Measurements from ENCODE around the gene C3AR1.
"Not testable (repeated sequence)": the region's sequence is repeated elsewhere in the genome, so short reads cannot be mapped to it uniquely, and the experiment has no call there.

C3AR1 gene

DNA sequence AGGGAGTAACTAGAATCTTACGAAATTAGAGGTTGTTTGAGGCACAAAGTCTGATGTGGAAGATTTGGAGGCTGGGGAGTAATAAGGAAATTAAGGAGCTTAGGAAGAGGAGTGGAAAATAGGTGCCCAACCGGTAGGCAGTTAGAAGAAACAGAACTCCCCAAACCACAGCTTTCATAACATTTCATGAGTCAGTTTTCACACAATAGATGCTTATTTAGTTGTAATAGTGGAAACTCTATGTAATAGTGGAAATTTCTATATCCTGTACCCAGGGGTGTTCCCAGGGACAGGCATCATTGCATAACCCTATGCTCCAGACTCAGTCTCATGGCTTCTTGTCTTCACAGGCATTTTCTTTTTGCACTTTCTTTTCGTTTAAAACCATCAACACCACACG, 8.3 kb downstream of the C3AR1 start:
- DNase-seq (ENCODE audit: low read depth in 2 of 2), result no peak

DNA sequence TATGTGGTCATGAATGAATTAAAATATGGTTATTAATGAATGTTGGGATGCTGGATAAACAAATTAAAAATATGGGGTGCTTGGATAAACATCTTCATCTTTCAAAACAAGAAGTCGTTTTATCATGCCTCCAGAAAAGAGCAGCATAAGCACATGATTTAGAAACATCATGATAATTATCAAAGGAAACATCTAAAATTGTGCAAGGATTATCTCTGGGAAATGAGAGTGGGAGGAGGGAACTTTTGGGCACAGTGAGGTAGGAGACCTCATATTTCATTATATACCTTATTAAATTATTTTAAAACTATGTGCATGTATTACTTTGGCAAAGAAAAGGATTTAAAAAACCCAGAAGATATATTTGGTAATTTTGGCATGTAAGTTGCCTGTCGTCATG, 8.9 kb downstream of the C3AR1 start:
- no peak for DNase-seq (ENCODE audit: low read depth in 2 of 2)

DNA sequence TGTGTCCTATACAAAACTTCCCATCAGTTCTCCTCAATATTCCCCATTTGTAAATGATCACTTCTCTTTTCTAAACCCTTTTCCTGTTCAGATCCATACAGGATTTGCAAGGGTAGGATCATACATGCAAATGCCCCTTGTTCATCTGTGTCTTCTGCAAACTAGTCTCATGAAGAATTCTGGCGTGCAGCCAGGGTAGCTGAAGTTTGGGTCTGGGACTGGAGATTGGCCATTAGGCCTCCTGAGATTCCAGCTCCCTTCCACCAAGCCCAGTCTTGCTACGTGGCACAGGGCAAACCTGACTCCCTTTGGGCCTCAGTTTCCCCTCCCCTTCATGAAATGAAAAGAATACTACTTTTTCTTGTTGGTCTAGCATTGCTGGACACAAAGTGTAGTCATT, 11.3 kb downstream of the C3AR1 start:
- no peak for DNase-seq (ENCODE audit: low read depth in 2 of 2)

DNA sequence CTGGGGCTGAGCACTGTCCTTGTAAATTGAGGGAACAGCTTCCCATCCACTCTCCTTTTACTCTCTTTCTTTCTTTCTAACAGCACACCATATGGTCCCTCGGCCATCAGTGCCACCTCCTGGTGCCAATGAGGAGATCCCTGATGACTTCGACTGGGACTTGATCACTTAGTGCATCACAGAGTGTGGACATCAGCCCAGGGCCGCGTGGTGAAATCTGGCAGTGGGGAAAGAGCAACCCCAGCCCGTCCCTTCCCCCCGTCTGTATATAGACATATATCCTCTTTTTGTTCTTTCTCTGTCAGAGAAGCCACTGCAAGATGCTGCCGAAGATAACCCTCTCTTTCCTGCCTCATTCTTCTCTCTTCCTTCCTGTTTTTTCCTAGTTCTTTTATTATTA, 13.5 kb downstream of the C3AR1 start:
- no peak for DNase-seq (ENCODE audit: low read depth in 2 of 2)

DNA sequence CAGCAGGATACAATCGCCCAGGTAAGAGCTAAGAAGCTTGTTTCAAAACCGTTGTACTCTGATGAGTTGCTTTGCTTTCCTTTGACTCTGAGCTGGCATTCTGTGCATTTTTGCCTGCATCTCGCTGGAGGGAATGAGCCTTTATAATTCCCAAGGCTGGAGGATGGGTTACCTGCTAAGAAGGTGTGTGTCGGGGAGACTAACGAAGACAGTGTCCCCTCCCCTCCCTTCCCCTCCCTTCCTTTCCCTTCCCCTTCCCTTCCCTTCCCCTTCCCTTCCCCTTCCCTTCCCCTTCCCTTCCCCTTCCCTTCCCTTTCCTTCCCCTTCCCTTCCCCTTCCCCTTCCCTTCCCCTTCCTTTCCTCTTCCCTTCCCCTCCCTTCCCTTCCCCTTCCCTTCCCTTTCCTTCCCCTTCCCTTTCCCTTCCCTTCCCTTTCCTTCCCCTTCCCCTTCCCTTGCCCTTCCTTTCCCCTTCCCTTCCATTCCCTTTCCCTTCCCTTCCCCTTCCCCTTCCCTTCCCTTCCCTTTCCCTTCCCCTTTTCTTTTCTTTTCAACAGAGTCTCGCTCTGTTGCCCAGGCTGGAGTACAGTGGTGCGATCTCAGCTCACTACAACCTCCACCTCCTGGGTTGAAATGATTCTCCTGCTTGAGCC, 15.4 kb downstream of the C3AR1 start:
- DNase-seq (ENCODE audit: low read depth in 2 of 2), result no peak

DNA sequence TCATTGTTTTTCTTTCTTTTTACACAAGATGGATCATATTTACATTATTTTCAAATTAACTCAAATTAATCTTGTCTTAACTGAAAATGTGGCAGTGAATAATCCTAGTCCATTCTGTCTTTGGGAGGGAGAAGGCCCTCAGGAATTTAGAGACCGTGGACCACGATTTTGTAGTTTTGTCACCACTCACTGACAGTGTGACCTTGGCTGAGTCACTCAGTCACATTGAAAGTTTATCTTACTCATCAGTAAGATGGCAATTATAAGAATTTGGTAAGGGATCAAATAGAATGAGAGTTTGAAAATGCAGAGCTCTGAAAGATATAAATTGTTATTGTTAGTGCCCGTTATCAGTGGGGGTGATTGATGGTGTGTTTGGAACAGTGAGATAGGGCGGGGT, 17.3 kb downstream of the C3AR1 start:
- no peak for DNase-seq (ENCODE audit: low read depth in 2 of 2)

DNA sequence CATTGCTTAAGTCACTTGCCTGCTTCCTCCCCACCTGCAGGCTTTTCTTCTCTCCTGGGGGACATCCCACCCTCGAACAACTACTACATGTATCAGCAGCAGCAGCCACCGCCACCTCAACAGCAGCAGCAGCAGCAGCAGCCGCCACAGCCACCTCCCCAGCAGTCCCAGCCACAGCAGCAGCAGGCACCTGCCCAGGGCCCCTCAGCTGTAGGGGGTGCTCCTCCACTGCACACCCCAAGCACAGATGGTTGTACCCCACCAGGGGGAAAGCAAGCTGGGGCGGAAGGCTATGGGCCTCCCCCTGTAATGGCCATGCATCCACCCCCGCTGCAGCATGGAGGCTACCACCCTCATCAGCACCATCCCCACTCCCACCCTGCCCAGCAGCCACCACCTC, 18.3 kb downstream of the C3AR1 start:
- DNase-seq (ENCODE audit: low read depth in 2 of 2), result no peak

DNA sequence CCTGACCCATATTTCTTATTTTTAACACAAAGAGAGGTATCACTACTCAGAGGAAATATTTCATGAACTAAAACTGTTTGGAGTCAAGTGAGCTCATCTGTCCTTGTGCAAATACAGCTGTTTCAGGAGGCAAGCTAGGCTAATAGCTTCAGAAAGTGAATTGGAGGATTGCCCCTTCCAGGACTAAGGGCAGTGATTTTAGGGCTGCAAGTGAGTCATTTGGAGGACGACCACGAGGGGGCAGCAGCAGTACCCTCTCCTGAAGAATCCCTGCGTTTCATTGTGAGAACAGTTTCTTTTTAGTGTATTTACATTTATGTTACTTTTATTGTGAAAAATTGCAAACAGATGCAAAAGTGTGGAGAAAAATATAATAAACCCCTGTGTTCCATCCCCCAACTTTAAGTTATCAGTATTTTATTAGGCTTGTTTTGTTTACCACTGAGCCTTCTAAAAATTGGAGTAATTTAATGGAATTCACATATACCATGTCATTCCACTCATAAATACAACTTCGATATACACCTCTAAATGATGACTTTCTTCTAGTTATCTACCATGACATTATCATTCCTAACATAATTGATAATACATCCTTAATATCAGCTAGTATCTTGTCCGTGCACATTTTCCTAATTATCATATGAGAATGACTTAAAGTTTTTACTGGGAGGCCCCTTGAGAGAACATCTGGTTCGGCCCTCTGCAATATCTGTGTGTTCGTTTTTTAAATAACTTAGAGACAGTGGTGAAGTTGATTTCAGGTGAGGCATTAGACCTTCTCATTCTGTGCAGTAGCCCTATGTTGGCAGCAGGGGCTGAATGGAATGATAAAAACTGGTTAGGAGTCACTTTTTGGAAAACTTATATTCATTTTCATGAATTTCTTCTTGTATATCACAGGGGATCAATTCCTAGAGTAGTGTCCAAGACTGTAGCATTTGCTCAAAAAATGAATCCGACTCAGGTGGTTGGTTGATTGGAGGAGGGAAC, 19.9 kb downstream of the C3AR1 start:
- peak; percentile 72 to 79 for DNase-seq (ENCODE audit: low read depth in 2 of 2)

DNA sequence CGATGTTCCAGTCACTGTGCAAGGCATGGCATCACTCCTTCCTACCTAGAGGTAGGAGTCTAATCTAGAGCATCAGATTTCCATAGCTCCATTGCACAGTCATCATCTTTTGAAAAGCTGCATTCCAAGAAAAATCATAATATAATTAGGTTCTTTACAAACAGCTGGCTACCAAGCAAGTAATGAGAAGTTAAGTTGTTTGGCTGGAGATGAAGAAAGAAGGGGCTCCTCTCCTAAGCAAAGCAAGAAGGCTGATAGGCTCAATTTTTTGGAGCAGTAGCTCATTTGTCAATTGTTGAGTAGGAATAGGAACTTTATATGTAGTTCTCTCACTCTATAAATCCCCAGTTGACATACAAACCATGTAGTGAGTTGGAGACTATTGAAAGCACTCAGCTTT, 25.4 kb downstream of the C3AR1 start:
- no peak for DNase-seq (ENCODE audit: low read depth in 2 of 2)

DNA sequence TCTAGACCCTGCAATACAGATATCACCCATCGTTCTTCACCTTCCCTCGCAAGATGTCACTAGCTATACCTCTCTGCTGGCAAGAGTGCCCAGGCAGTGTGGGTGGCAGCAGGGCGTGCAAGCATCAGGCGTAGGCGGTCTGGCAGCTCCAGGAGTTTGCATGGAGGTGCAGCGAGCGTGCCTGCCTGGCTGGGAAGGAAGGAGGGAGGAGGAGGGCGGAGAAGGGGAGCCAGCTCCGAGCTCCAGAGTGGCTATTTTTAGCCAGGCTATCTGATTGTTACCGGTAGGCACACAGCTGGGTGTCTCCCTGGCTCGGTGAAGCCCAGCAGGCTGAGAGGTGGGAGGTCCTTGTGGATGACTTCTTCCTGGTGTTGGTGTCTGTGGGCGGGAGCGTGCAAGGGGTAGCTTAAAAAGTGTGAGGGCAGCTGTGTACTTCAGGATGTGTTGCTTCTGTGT, 27.5 kb downstream of the C3AR1 start:
- no peak for DNase-seq (ENCODE audit: low read depth in 2 of 2)

DNA sequence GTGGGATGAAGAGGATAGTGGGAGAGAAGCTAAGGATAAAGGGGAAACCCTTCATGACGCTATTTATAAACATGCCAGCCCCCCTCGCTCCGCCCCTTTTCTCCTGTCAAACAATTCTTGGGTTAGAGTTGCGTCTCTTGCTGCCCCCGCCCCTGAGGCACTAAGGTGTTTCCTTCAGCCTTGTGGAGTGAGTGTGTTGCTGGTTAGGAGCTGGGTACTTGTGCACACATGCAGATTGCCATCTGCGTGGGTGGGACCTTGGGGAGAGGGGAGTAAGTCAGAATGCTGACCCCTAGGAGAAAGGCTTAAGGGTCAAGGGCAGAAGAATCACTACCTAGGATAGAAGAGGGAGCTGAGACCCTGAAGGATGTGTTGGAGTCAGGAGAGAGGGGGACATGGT, 28.2 kb downstream of the C3AR1 start:
- no peak for DNase-seq (ENCODE audit: low read depth in 2 of 2)

DNA sequence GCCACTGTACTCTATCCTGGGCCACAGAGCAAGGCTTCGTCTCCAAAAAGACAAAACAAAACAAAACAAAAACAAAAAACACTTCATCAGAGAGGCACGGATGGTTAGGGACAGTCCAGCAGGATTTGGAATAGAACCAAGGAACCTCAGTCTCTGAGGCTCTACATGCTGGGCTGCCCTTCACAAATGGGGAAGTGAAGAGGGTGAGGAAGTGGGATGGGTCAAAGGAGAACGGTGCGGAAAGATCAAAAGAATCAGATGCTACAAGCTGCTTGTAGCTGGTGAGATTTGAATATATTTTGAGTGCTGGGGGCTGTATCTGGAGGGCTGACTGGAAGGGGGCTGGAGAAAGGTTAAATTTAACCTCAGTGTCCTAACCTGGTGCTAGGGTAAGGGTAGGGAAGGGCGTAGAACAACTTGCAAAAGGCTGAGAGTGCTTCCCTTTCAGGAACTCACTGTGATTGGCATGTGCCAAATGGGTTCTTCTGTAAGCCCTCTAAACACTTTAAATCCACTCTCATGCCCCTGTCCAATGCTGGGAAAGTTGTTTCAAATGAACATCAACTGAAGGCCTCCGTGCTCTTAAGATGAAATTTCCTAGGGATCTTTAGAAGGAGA, 29.0 kb downstream of the C3AR1 start:
- DNase-seq (ENCODE audit: low read depth in 2 of 2), result no peak

DNA sequence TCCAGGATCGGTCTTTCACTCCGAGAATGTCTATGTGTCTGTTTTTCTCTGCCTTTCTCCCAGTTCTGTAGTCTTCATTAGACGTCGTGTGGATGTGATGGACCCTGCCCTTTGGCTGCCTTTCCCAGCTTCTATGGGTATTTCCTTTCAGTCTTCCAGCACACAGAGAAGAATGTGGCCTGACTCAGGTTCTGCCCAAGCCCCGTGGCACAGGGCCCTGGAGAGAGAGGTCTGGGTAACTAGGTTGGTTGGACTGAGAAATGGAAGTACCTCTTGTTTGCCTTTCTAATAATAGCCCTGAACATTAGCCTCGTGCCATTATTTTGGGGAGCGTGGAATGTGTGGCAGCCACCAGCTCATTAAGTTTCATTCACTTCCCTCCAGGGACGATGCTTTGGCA, 29.8 kb downstream of the C3AR1 start:
- DNase-seq (ENCODE audit: low read depth in 2 of 2), result no peak

DNA sequence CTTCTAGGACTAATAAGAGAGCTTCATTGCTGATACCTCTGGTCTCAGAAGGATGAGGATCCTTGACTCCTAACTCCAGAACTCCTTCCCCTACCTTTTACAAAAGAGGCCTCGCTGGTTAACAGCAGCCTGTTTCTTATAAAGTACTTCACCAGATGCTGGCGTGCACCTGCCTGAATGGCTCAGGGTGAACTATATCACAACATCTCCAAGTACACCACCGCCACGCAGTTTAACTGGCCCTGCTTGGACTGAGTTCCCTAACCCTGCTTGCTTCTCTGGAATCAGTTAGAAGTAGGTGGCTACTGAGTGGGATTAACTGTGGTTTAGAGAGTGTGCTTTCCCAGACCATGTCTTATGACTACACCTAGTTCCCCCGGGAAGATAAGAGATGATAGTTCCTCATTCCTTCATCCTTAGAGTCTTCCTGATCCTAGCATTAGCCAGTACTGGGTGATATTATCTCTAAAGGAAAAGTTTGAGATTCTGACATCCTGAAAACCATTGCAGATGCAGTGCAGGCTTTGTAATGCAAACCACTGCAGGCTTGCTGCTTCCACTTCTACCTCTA, 30.6 kb downstream of the C3AR1 start:
- no peak for DNase-seq (ENCODE audit: low read depth in 2 of 2)

DNA sequence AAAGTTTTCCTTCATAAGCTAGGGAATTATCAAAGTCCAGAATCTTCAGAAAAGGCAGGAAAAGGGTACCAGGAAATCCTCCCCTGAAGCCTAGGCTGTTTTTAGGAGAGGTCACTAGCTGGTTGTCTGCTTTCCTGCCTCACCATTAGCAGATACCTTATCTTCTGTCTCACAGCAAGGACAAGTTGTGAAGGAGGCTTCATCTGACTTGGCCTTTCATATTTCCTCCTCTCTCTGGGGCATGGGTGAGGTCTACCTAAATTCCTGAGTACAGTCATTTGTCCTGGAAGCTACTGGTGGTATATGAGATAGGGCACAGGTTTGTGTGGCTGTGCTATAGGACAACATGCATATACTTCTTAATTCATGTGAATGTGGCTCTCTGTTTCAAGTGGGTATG, 31.4 kb downstream of the C3AR1 start:
- DNase-seq (ENCODE audit: low read depth in 2 of 2), result no peak

DNA sequence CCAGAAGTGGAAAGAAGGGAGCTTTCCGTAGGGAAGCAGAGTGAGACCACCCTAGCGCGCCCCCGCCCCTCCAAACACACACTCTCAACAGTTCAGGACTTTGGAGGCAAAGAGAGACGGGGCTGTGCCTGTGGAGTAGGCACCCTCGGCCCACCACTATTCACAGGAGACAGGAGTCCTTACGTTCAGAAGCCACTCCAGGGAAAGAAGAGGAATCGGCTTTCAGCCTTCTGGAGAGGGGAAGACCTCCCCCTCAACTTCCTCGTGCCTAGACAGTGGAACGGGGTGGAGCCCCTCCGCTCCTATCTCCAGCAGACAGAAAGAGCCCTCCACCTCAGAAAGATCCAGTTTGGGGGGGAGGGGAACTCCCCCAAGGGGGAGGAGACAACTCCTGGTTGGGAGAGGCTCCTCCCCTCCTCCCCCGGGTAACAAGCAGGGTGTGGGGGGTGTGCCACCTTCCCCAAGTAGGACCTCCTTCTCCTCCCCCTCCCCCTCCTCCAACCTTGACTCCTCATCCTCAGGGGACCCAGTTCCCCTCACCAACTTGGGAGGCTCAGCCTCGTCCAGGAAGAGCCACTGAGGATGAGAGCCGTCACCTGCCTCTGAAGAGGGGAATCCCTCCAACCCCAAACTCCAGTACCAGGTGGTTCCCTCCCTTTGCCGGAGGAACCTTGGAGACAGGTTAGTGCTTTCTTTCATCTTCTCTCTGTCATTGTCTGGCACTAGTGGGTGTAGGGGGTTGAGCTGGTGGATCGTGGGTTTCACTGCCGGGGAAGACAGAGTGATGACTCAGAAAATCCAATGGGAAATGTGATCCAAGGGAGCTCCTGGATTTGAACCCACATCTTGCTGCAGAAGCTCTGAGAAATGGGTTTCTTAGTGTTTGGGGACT, 32.8 kb downstream of the C3AR1 start:
- DNase-seq (ENCODE audit: low read depth in 2 of 2), result peak in 1 of 2 donors; percentile 41

DNA sequence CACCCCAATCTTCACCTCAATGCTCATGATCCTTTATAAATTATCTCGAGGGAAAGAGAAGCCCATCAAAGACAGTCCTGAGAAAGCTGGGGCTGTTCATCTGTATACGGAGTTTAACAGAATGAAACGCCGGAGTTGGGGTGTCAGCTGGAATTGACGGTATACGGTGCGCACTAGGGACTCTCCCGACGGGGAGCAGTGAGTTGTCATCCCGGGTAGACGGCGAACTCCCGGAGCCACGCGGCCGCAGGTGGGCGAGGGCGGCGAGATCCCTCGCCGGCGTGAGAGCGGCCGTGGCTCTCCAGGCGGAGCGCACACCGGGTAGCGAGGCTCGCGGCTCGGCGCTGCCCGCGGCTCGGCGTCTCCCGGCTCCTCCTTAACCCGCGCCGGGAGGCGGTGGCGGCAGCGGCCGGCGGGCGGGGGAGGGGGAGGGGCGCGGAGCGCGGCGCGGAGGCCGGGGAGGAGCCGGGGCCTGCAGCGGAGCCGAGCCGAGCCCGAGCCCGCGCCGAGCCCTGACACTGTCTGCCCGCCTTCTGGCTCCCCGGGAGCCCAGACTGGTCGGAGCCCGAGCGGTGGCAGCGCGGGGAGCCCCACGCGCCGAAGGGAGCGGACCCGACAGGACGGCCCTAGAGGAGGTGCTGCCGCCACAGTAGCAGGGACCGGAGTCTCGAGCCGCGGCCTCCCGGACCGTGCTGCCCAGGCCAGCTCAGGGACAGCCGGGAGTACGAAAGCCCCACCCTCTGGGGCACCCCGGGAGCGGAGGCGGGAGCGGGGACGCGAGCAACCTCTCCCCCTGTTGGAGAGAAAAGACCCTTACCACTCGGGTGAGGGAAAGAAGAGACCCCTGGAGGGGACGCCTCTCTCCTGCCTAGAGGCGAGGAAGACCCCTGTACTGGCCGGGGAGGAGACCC, 33.7 kb downstream of the C3AR1 start, which contains the start of gene FOXJ2:
FOXJ2 (plus strand) TSS at position 475 of the 911 bp plus-strand sequence. CDS start 7,117 bp downstream, outside the sequence.
- DNase-seq (ENCODE audit: low read depth in 2 of 2), result peak; percentile 60 to 69

DNA sequence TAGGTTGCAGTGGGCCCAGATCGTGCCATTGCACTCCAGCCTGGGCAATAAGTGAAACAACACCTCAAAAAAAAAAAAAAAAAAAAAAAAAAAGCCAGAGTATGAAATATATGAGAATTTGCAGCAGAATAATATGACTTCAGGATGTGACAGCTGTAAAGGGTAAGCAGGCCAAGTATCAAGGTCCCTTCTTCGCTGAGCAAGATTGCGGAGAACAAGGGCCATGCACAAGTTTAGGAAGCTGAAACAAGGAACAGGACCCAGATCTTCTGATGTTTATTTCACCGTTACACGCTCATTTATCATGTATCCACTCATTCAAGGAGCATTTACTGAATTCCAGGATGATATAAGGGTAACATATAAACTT, 34.3 kb downstream of the C3AR1 start:
- no peak for DNase-seq (ENCODE audit: low read depth in 2 of 2)

DNA sequence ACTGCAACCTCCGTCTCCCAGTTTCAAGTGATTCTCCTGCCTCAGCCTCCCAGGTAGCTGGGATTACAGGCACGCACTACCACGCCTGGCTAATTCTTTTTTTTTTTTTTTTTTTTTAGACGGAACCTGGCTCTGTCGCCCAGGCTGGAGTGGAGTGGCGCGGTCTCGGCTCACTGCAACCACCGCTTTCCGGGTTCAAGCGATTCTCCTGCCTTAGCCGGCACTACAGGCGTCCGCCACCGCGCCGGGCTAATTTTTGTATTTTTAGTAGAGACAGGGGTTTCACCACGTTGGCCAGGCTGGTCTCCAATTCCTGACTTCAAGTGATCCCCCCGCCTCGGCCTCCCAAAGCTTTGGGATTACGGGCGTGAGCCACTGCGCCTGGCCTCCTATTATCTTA, 35.1 kb downstream of the C3AR1 start:
- DNase-seq (ENCODE audit: low read depth in 2 of 2), result not testable (repeated sequence)

DNA sequence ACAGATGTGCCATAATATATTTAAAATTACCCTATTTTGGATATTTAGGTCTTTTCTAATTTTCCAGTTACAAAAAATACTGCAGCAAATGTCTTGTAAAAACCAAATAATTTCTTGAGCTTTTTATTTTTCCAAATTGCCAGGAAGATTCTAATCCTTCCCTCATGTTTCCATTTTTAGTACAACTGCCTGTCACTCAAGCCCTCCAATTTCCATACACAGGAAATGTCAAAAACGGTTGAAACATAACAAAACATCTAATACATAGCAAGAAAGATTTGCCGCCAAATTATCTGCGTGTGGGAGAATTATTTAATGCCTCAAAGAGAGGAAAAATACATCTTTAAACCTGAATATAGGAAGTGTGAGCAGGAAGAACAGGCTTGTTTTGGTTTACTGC, 36.0 kb downstream of the C3AR1 start:
- DNase-seq (ENCODE audit: low read depth in 2 of 2), result no peak
